Activated CD4-positive, alpha-beta T cell treated with anti-CD3 and anti-CD28 coated beads for 24 hours (primary cell): ENCODE measurements around the gene HOTAIR.

ENCODE experiments used
- DNase-seq, 2 donors: peaks; one replicate each; pipeline ENCODE4 v3.0.0-alpha.2; 2020; ENCODE audit warnings: low read depth in 2 of 2

HOTAIR gene

GRCh38 chr12:53928054-53928835 lies 46.5 kb downstream of the HOTAIR start:
- DNase-seq, result no peak

- no peak for DNase-seq
Observed at GRCh38 chr12:53927220-53928029, 47.3 kb downstream of the HOTAIR start.

GRCh38 chr12:53924521-53925405 lies 50.0 kb downstream of the HOTAIR start:
- DNase-seq, result no peak

- no peak for DNase-seq
Observed at GRCh38 chr12:53916788-53917655, 57.7 kb downstream of the HOTAIR start.
